Hepatocyte (in vitro differentiated cells): Measurements from ENCODE around the gene ATP6V1B1.

Source experiments
- CTCF ChIP-seq: fragments of 200-600 bp; sonication (generic); IDR thresholded peaks from 2 replicates; pipeline ENCODE4 v1.5.1; 2016; ENCODE audit warnings: antibody characterized with exemption, mild to moderate bottlenecking; ENCODE audit not compliant: poor library complexity
- EZH2 ChIP-seq: fragments of 200-600 bp; sonication (generic); IDR thresholded peaks from 2 replicates; pipeline ENCODE4 v1.6.1; 2016; ENCODE audit warnings: antibody characterized with exemption, mild to moderate bottlenecking, borderline replicate concordance

GRCh38 chr2:70936165-70936978, 672 bp downstream of the ATP6V1B1 start:
- no peak for TF ChIP-seq CTCF
- TF ChIP-seq EZH2 = no peak
